NCI-H526 treated with DMSO at 0.1 percent for 48 hours (cell line): Measurements from ENCODE around the gene FAM185A.
"Not testable (repeated sequence)": the region's sequence is repeated elsewhere in the genome, so short reads cannot be mapped to it uniquely, and the experiment has no call there.

Experiments used
- DNase-seq: peaks from one replicate; lab custom pipeline; 2025; lab: John Stamatoyannopoulos, UW

FAM185A gene

DNA sequence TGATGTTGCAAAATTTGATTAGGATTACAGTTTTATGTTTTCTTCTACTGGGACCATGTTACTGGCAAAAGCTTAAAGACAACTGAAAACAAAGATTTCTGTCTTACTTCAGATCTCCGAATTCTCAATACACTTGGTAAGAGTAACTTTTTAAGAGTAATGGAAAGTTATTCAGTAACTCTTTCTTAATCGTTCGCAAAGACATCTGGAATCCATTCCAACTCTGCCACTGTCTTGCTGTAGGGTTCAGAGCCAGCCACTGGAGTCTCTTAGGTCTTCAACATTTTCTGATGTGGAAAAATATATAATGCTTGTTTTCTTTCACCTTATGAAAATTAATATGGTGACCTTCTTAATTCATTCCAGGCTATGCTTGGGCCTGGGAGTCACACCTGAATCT, 29.9 kb downstream of the FAM185A start:
- DNase-seq: not testable (repeated sequence)

DNA sequence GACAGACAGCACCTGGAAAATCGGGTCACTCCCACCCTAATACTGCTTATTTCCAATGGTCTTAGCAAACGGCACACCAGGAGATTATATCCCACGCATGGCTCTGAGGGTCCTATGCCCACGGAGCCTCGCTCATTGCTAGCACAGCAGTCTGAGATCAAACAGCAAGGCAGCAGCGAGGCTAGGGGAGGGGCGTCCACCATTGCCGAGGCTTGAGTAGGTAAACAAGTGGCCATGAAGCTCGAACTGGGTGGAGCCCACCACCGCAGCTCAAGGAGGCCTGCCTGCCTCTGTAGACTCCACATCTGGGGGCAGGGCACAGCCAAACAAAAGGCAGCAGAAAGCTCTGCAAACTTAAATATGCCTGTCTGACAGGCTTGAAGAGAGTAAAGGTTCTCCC, 32.1 kb downstream of the FAM185A start:
- DNase-seq: not testable (repeated sequence)

DNA sequence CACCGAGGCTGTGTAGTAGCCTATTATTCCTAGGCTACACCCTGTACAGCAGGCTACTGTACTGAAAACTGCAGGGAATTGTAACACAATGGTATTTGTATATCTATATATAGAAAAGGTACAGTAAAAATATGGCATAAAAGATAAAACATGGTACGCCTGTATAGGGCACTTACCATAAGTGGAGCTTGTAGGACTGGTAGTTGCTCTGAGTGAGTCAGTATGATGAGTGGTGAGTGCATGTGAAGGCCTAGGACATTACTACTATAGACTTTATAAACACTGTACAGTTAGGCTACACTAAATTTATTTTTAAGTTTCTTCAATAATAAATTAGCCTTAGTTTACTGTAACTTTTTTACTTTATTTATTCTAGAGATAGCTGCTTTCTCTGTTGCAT, 40.0 kb downstream of the FAM185A start:
- DNase-seq: not testable (repeated sequence)

DNA sequence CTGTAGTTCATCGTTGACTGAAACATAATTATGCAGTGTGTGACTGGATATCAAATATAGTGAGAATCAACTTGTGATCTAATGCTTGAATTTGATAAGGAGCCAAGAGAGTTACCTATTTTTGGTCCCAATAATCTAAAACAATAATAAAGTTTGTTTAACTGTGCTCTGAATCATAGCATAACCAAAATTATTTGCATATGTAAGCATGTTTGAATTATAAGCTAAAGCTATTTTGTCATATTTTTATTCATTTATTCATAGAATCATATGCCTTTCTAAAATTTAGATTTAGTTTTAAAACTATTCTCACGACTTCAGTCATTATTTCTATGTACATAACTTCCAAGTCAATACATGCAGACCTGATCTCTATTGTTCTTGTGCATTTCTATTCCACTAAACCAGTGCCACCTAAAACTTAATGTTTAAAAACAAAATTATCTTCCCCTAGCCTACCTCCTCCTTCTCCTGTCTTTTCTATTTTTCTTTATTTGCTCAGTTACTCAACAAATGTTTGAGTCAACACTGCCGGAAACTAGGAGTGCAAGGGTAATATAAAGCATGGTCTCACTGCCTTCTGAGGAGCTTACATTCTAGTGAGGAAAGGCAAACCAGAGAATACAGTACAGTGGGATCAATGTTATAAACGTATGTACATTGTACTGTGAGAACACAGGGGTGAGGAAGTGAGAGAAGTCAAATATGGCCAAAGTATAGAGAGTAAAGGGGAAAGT, 41.7 kb downstream of the FAM185A start:
- not testable (repeated sequence) for DNase-seq

DNA sequence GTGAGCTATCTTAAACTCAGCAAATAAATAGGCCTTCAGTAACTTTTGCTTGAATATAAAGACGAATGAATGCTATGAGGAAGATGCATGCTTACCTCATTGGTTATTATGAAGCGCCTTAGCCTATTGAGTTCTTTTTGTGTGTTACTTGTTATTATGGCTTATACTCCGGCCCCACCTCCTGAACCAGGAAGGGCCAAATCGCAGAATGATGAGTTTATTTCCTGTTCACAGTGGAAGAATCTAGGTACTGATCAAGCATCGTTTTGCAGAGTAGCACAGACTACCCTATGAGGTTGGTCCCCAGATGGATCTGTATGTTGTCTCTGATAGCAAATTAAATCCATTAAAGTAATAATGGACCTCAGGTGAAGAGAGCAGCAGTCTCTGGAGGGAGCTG, 42.6 kb downstream of the FAM185A start:
- not testable (repeated sequence) for DNase-seq

DNA sequence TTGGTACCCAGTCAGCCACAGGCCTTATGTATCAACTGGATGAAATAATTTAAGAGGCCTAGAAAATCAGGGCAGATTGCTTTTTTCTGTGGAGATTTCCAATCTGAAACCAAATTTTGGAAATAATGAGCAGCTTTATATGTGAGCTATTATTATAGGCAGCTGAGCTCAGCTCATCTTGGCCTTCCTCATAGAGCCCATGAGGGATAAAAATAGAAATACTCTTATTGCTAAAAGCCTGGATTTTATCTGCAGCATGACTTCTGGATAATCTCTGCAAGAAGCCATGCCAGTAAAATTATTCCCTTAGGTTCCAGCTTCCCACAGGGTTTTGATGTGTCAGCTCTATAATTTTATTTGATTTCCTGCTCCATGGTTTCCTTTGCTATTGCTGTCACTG, 43.0 kb downstream of the FAM185A start:
- not testable (repeated sequence) for DNase-seq

DNA sequence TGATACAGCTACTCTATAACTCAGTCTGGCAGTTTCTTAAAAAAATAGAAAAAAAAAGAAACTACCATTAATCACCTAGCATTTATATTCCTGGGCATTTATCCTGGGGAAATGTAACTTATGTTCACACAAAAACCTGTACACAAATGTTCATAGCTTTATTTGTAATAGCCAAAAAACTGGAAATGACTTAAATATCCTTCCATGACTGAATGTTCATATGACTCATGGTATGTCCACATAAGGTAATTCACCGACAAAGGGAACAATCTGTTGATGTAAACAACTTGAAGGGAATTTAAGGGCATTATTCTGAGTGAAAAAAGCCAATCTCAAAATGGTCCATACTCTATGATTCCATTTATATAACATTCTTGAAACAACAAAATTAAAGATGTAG, 45.8 kb downstream of the FAM185A start:
- DNase-seq: not testable (repeated sequence)

DNA sequence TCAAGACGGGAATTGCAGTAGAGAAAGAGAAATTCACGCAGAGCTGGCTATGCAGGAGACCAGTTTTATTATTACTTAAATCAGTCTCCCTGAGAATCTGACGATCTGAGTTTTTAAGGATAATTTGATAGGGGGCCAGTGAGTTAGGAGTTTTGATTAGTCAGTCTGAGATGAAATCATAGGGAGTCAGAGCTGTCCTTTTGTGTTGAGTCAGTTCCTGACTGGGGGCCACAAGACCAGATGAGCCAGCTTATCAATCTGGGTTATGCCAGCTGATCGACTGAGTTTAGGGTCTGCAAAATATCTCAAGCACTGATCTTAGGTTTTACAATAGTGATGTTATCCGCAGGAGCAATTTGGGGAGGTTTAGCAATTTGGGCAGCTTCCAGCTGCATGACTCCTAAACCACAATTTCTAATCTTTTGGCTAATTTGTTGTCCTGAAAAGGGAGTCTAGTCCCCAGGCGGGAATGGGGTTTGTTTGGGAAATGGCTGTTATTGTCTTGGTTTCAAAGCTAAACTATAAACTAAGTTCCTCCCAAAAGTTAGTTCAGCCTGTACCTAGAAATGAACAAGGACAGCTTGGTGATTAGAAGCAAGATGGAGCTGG, 47.3 kb downstream of the FAM185A start:
- not testable (repeated sequence) for DNase-seq

DNA sequence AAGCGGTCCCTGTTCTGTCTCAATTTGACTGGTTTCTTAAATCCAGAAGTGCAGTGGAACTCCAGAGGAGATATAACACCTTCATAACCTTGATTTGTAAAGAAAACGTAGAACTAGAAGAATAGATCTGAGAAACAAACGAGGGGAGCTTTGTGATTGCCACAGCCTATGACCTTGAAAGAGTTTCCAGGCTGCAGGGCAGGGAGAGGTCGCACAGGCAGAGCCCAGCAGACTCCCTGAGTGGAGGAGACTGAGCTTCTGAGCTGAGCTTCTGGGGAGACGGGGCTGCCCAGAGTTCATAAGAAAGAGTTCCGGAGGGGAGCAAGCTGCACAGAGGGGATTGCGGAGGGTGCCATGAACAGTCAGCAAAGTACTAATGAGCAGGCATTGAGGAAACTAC, 57.8 kb downstream of the FAM185A start:
- DNase-seq: no peak

DNA sequence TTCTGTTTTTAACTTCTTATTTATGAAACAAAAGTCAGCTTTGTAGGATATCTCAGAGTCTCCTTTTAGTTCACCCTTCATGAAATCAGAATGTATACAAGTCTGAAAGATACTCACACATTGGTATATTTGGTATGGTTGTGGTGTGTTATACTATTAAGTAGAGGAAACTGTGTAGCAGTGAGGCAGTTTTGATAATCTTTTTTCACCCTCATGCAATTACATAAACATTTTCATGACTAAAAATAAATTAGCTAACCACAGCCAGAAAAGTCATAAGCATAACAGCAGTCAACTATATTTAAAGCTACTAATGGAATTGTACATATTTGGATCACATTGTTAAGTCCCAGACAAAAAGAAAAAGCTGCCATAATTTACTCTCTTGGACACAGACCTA, 62.1 kb downstream of the FAM185A start:
- no peak for DNase-seq

DNA sequence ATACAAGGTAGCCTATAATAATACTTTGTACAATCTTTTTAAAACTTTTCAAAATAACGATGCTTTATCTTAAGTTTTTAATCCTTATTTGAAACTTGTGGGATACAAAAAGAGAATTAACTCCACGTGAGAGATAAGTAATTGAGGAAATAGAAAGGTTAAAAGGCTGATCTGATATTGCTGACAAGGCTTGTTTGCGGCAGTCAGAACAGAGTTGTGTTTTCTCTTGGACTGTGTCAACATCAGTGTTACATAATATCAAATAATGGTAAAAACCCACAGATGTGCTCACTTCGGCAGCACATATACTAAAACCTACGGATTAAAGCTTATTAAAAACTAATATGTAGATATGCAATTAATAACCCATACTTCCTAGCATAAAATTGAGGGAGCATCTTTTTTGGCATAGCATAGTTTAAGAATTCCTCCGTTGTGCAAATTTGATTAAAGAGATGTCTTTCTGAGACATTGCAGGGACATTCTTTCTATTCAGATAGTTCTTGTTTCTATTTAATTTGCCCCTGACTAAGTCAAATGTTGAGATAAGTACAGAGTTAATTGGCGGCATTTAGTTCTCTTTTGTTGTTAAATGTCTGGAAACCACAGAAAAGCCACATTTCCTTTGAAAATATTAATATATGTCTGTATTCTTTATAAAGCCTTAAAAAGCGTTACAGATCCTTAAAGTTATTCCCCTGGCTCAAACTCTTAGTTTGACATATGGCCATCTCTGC, 63.3 kb downstream of the FAM185A start:
- DNase-seq: no peak

DNA sequence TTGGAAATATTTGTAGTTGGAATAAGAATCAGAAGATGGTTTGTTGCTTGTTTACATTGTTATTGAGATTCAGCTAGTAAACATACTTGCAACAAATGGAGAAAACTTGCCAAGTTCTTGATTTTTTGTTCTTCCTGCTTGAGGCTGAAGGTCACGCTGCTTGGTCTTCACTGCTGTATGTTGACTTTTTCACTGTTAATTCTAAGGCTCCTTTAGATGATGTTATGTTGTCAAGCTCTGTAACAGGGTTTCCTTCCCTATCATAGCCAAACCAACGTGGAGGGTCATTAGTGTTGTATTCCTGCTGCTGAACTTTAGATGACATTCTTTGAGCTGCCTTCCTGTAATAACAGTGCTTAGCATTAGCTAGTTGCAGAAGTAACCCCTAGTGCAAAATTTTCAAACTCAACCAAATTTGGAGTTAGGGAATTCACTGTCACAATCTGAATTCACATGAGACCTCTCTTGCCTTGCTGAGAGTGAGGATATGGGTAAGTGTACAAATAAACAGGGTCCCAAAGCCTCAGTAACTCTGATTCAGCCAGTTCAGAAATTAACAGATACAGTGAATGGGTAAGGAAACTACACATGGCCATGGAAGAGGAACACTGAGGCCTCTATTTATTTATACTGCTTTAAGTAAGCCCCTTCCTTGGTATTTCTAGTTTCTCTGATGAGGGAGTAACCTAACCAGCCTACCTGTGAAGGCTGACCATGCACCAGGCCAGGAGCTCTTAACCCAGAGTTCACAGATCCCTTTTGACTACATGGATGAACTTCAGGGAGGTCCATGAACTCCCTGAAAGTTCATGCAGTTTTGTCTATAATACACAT, 64.6 kb downstream of the FAM185A start:
- DNase-seq: no peak

DNA sequence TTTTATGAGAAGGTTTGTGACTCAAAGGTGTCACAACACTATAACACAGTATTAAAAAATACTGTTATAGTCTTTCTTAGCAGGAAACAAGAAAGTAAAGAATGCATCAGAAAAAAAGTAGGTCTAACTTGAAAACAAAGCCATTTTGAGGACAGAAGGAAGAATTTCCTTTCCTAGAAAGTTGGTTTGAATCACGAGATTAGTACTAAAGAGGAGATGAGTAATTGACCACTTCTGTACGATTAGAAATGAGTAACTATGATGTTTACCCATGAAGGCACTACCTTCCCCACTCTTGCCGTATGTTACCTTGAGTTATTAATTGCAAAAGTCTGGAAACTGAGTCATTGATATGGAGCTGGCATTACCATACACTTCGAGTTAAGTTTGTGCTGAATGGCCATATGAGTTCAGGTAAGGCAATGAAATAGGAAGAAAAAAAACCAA, 65.2 kb downstream of the FAM185A start:
- no peak for DNase-seq

DNA sequence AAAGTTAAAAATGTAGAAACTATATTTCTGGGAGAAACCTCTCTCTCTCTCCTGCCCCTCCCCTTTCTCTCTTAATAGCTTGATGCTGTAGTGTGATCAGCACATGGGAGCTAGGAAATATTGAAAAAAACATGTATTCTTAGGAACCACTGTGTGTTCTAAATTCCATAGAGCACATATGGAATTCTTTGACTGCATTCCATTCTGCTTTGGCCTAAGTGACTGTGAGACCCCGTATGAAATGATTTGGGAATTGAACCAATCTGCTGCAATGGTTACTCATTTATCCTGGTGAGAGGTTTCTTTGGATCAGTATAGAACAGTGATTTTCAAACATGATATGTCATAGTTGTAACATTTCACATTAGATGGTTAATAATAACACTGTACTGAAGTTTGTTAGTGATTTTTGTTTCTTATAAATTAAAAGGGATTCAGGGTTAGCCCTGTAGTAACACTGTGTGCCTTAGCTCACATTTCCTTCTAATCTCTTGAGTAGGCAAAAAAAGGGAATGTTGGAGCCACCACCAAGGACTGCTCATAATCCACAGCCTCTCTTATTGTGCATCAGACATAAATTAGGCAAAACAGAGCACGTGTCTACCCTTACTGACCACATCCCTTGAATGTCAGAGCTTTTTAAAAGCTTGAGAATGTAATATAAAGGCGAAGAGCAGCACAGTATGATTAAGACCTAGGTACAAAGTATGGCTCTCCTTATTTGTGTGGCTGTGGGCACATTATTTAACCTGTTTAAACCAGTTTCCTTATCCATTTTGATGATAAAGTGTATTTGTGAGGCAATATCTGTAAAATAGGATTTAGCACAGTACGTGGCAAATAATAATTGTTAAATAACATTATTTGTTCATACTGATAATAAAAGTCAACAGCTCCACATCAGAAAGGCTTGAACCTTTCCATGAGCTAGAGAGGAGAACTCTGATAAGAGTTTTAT, 69.1 kb downstream of the FAM185A start:
- DNase-seq: no peak

DNA sequence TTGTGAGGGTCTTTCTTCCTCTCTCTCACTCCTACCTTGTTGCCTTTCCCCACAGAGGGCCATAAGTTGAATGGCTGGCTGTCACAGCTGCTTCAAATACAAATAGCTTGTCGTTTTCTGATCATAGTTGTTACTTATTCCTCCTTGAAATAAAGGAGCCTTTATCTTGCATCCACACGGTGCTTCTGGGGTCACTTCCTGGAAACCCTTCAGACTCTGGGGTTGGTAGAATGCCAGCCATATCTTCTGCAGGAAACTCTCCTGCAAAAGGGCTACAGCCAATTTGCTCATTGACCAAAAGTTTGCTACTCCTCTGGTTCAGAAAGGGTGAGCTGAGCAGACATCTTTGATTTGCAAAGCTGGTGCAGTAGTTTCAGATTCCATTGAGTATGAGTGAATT, 70.4 kb downstream of the FAM185A start:
- no peak for DNase-seq

DNA sequence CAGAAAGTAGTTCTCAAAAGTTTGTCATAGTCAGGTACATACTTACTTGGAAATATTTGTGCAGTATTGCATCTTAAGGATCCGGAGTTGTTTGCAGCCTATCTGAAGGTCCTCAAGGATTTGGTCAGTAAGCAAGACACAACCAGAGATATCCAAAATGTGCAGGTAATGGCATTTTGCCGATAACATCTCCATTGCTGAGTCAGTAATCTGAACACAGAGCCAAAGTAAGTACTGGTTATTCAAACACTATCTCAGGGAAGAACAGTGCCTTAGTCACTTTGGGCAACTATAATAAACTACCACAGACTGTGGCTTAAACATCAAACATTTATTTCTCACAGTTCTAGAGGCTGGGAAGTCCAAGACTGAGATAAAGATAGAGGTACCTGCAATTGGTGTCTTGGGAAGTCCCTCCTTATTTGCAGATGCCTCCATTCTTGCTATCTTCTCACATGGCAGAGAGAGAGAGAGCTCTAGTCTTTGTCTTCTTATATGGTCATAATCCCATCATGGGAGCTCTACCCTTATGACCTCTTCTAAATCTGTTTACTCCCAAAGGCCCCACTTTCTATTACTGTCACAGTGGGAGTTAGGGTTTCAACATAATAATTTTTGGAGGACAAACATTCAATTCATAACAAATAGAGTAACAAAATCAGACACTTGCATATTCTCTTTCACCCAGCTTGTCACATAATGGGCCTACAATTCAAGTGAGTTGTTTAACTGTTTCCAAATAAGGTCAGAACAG, 73.4 kb downstream of the FAM185A start:
- no peak for DNase-seq

DNA sequence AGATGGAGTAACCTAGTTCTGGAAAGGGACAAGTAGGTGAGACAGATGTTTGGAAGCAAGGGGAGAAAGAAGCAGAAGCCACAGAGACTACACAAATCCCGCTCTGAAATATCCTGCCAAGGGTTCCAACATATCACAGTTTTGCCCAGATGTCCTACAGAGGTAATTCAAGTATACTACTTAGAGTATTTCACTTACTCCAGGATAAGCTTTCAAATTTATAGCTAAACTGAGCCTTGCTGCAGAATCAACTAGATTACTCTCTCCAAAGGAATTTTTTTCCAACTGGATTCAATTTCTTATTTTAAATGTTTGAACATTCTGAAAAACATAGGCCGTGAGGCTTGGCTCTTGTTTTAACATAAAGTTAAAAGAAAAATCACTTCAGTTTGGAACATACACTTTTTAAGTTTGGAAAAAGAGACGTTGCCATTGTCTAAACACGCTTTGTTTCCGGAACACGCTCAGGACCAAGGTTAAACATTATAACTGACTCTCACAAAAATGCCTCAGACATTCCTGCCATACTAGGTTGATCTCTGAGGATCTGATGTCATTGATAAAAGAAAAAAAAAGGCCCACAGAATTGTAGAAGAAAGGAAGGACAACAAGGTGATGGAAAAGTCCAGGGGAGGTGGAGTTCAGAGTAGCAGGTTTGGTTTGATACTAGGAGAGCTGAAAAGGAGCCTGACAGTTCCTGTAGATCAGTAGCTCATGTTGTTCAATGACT, 74.8 kb downstream of the FAM185A start:
- DNase-seq: no peak

DNA sequence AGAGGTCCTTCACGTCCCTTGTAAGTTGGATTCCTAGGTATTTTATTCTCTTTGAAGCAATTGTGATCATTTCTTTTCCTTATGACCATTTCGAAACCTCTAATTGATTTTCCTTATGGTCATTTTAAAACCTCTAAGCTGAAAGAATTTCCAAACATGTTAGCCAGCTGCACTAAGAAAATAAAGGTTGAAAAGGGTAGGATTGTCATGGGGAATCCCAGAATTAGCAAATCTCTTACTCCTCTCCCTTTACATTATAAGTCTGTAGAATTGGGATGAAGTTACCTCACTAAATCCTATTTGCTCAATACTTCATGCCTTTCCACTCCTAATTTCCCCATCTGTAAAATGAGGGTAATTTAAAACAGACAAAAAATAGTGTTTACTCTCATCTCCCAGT, 79.5 kb downstream of the FAM185A start:
- no peak for DNase-seq

DNA sequence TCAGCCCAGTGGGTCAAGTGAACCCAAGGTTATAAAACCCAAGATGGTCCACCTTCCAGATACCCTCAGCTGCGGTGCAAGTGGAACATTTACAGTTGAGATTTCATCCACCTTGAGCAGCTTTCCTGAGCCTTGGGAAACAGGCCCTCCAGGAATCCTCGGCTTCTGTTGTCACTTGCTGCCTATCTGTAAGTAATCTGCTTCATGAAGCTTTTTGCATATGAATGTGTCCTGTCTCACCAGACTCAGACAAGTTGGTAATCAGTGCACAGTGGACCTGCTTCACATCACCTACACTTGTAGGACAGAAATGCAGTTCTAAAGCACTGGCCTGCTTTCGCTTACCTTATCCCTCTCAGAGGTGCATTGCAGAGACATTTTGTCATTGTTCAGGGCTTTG, 80.3 kb downstream of the FAM185A start:
- no peak for DNase-seq

DNA sequence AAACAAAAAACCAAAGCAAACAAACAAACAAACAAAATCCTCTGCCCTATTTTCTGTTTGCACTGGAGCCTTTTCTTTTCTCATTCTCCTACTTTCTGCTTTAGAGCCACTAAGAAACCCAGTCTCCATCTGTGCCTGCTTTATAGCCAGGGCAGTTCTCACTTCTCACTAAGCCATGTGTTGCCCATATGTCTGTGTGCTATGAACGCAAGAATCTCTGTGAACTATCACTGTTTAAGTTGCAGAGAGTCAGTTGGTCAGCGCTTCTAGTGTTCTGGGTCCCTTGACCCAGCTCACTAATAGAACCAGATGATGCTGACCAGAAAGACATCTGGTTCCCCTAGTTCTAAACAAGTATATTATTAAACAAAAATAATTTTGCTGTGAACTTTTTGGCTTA, 81.4 kb downstream of the FAM185A start:
- DNase-seq: no peak
